GM18873 (cell line): ENCODE results near the gene IFRD2.
A peak's percentile ranks its signal among the peaks of the same experiment; 100 is the strongest.
"Not testable (repeated sequence)": the region's sequence is repeated elsewhere in the genome, so short reads cannot be mapped to it uniquely, and the experiment has no call there.

Source experiments
- ATAC-seq: cut with Tn5 transposase; IDR thresholded peaks from one replicate; pipeline ENCODE4 v1.9.1; 2021; ENCODE audit warnings: mild to moderate bottlenecking, moderate library complexity, moderate number of reproducible peaks; ENCODE audit not compliant: unreplicated experiment, low FRiP score

Gene IFRD2

GRCh38 chr3:50288387-50289007, 3.7 kb downstream of the IFRD2 start:
- no peak for ATAC-seq

- ATAC-seq, result no peak
Observed at GRCh38 chr3:50287262-50287661, 5.0 kb downstream of the IFRD2 start.

GRCh38 chr3:50286322-50287227, 5.7 kb downstream of the IFRD2 start:
- ATAC-seq, result no peak

GRCh38 chr3:50284121-50284520, 8.1 kb downstream of the IFRD2 start:
- not testable (repeated sequence) for ATAC-seq

- no peak for ATAC-seq
Observed at GRCh38 chr3:50279255-50280016, 12.8 kb downstream of the IFRD2 start.

- no peak for ATAC-seq
Observed at GRCh38 chr3:50278880-50279224, 13.4 kb downstream of the IFRD2 start, which contains the start of gene LSMEM2. LSMEM2 (plus strand) TSS chr3:50279087; CDS start chr3:50279114, 27 bp downstream.

GRCh38 chr3:50278123-50278879, 13.9 kb downstream of the IFRD2 start:
- no peak for ATAC-seq

GRCh38 chr3:50276762-50277101, 15.5 kb downstream of the IFRD2 start:
- no peak for ATAC-seq

- ATAC-seq, result no peak
Observed at GRCh38 chr3:50275996-50276761, 16.1 kb downstream of the IFRD2 start.

GRCh38 chr3:50275141-50275995, 16.9 kb downstream of the IFRD2 start:
- ATAC-seq, result no peak

- ATAC-seq, result no peak
Observed at GRCh38 chr3:50274371-50275104, 17.7 kb downstream of the IFRD2 start.

- ATAC-seq, result no peak
Observed at GRCh38 chr3:50273689-50274065, 18.6 kb downstream of the IFRD2 start.

- peak; percentile 60 for ATAC-seq
Observed at GRCh38 chr3:50272911-50273688, 19.1 kb downstream of the IFRD2 start.

- not testable (repeated sequence) for ATAC-seq
Observed at GRCh38 chr3:50272538-50272910, 19.7 kb downstream of the IFRD2 start.

- no peak for ATAC-seq
Observed at GRCh38 chr3:50271314-50271936, 20.8 kb downstream of the IFRD2 start.

GRCh38 chr3:50270422-50271224, 21.6 kb downstream of the IFRD2 start:
- no peak for ATAC-seq
